Ishikawa (cell line): Measurements from ENCODE around the gene GRB7.

ENCODE experiments used
- CEBPB ChIP-seq: IDR thresholded peaks from 2 replicates; pipeline ENCODE4 v1.6.1; 2012
- CREB1 ChIP-seq: IDR thresholded peaks from 2 replicates; pipeline ENCODE4 v1.6.1; 2012; ENCODE audit warnings: low read depth
- EGR1 ChIP-seq: IDR thresholded peaks from 2 replicates; pipeline ENCODE4 v1.6.1; 2012
- EP300 ChIP-seq: IDR thresholded peaks from 2 replicates; pipeline ENCODE4 v1.6.1; 2012; ENCODE audit warnings: borderline replicate concordance
- FOXM1 ChIP-seq: IDR thresholded peaks from 2 replicates; pipeline ENCODE4 v1.6.1; 2012; ENCODE audit warnings: low read depth, borderline replicate concordance
- MAX ChIP-seq: IDR thresholded peaks from 2 replicates; pipeline ENCODE4 v1.6.1; 2012
- NFIC ChIP-seq: IDR thresholded peaks from 2 replicates; pipeline ENCODE4 v1.6.1; 2012
- REST ChIP-seq: IDR thresholded peaks from 2 replicates; pipeline ENCODE4 v1.6.1; 2012; ENCODE audit warnings: low read depth, mild to moderate bottlenecking
- TAF1 ChIP-seq: IDR thresholded peaks from 2 replicates; pipeline ENCODE4 v1.6.1; 2012; ENCODE audit warnings: low read depth, mild to moderate bottlenecking
- TEAD4 ChIP-seq: IDR thresholded peaks from 2 replicates; pipeline ENCODE4 v1.6.1; 2012
- USF1 ChIP-seq: IDR thresholded peaks from 2 replicates; pipeline ENCODE4 v1.6.1; 2012
- YY1 ChIP-seq: IDR thresholded peaks from 2 replicates; pipeline ENCODE4 v1.6.1; 2012; ENCODE audit warnings: low read depth
- ZBTB7A ChIP-seq: IDR thresholded peaks from 2 replicates; pipeline ENCODE4 v1.6.1; 2012; ENCODE audit warnings: low read depth

GRCh38 chr17:39753514-39754160 lies 15.9 kb downstream of the GRB7 start:
- TF ChIP-seq USF1, result no peak
- no peak for TF ChIP-seq EGR1
- TF ChIP-seq CREB1, result no peak
- peak; percentile 86 for TF ChIP-seq MAX
- TF ChIP-seq CEBPB, result no peak
- TF ChIP-seq EP300, result no peak
- TF ChIP-seq TEAD4, result no peak
- peak; percentile 12; the same call in 1 of the 2 replicates for TF ChIP-seq YY1
- no peak; the same call in 1 of the 2 replicates for TF ChIP-seq NFIC
- TF ChIP-seq REST, result no peak
- TF ChIP-seq TAF1, result no peak
- TF ChIP-seq FOXM1, result no peak
- TF ChIP-seq ZBTB7A, result no peak
